Activated T-cell treated with anti-CD3 and anti-CD28 coated beads, Interleukin-2, amount 50 U/mL, for 24 hours (primary cell): ENCODE results near the gene CTSE.

Experiments used
- DNase-seq: peaks from one replicate; pipeline ENCODE4 v3.0.0-alpha.2; 2020
- H3K27ac Mint-ChIP-seq: 2 replicates; pipeline ENCODE4 v1.8.0; 2020; ENCODE audit warnings: mild to moderate bottlenecking, mixed read lengths
- H3K27me3 Mint-ChIP-seq: 2 replicates; pipeline ENCODE4 v1.8.0; 2020; ENCODE audit warnings: mixed read lengths
- H3K36me3 Mint-ChIP-seq: 2 replicates; pipeline ENCODE4 v1.8.0; 2020; ENCODE audit warnings: low read depth, mixed read lengths
- H3K4me1 Mint-ChIP-seq: 2 replicates; pipeline ENCODE4 v1.8.0; 2020; ENCODE audit warnings: low read depth, mixed read lengths
- H3K4me3 Mint-ChIP-seq: 2 replicates; pipeline ENCODE4 v1.8.0; 2020; ENCODE audit warnings: mild to moderate bottlenecking, moderate library complexity, mixed read lengths
- H3K9me3 Mint-ChIP-seq: 2 replicates; pipeline ENCODE4 v1.8.0; 2020; ENCODE audit warnings: mixed read lengths

CTSE gene

GRCh38 chr1:205967554-205968335 is 56.0 kb downstream of the CTSE start:
- H3K4me3 Mint-ChIP-seq: no peak overlapping the region
- H3K27ac Mint-ChIP-seq: no peak overlapping the region
- no peaks in the 10 kb centered on the region for H3K27me3 Mint-ChIP-seq
- no peaks in the 10 kb centered on the region for H3K36me3 Mint-ChIP-seq
- H3K4me1 Mint-ChIP-seq: peaks cover 1% of the 10 kb centered on the region
- no peaks in the 10 kb centered on the region for H3K9me3 Mint-ChIP-seq
- DNase-seq: no peak

- Mint-ChIP-seq H3K27ac (no peak overlapping the region), H3K4me3 (no peak overlapping the region), H3K36me3 (no peaks in the 10 kb centered on the region), H3K27me3 (peaks cover 5% of the 10 kb centered on the region), H3K4me1 (peaks cover 8% of the 10 kb centered on the region), H3K9me3 (no peaks in the 10 kb centered on the region)
- no peak for DNase-seq
Observed at GRCh38 chr1:205965036-205965884, 58.4 kb downstream of the CTSE start.

GRCh38 chr1:205963352-205964155 is 60.1 kb downstream of the CTSE start:
- no peak overlapping the region for H3K27ac Mint-ChIP-seq
- H3K36me3 Mint-ChIP-seq: no peaks in the 10 kb centered on the region
- H3K4me1 Mint-ChIP-seq: peaks cover 8% of the 10 kb centered on the region
- H3K4me3 Mint-ChIP-seq: no peak overlapping the region
- peaks cover 14% of the 10 kb centered on the region for H3K27me3 Mint-ChIP-seq
- no peak for DNase-seq
- H3K9me3 Mint-ChIP-seq: no peaks in the 10 kb centered on the region

DNA sequence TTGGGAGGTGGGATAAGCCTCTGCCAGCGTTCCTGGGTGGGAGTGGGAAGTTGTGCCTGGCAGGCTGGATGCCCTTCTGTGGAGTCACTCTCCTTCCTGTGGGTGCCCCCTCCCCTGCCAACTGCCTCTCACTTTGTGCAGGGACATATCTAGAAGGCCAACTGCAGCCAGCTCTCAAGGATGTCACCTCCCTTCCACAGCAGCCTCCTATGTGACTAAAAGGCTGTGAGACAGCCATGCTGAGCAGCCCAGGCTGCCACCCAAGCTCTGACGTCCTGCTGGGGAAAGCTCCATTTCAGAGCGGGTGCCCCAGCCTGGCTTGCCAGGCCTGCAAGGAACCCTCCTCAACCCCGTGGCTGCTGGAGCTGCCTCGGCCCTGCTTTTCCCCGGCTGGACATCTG is 60.9 kb downstream of the CTSE start:
- no peak for DNase-seq
- Mint-ChIP-seq H3K27me3 (peaks cover 14% of the 10 kb centered on the region), H3K4me1 (peaks cover 8% of the 10 kb centered on the region), H3K4me3 (no peak overlapping the region), H3K27ac (no peak overlapping the region), H3K36me3 (no peaks in the 10 kb centered on the region), H3K9me3 (no peaks in the 10 kb centered on the region)

DNA sequence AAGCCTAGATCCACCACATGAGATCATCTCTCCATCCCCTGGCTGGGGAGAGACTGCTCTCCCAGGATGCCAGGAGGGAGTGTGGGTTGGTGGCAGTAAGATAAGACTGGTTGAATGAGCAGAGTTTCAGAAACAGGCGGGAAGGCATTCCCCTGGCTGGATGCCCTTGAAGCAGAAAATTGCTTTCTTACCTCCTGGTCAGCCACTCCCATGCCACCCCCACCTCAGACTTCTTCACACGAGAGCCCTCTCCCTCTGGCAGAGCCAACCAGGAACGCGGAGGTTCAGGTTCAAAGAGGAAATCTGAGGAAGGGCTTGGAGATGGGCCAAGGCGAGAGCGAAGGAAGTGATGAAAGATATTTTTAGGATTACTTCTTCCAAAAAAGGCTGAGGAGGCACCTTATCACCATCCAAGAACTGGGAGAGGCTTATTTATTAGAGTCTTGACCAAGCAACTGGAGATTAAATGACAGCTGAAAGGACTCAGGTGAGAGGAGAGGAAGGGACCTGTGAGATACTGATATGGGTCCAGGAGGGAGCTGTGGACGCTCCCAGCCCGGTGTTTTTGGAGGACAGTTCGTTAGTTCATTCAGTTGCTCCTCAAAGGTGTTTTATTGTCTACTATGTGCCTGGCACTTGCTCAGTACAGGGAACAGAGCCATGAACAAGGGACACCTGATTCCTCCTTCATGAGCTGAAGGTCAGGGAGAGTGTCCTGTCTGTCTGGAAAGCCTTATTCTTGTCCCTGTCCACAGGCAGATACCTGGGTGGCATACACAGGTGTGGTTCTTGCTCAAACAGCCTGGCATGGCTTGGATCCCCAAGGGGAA is 61.5 kb downstream of the CTSE start:
- H3K4me3 Mint-ChIP-seq: no peak overlapping the region
- peaks cover 14% of the 10 kb centered on the region for H3K27me3 Mint-ChIP-seq
- H3K36me3 Mint-ChIP-seq: no peaks in the 10 kb centered on the region
- DNase-seq: no peak
- no peak overlapping the region for H3K27ac Mint-ChIP-seq
- no peaks in the 10 kb centered on the region for H3K9me3 Mint-ChIP-seq
- H3K4me1 Mint-ChIP-seq: peaks cover 8% of the 10 kb centered on the region

DNA sequence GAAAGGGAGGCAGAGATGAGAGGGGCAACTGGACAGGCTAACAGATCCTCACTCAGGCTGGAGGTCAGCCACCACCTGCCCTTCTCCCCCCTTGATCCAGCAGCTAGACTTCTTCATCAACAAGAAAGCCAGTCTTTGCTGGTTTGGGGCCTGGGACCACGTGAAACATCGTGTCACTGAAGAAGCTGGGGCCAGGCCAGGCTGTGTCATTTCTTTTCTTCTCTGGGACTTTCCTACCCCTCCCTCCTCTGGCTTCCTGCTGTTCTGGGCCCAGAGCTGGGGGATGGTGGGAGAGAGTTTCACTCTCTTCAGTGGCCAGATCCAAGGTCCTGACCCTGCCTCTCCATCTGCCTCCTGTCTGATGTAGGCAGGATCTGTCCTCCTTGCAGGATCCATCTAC is 62.3 kb downstream of the CTSE start:
- peak overlapping the region; percentile 12 for H3K27ac Mint-ChIP-seq
- peaks cover 14% of the 10 kb centered on the region for H3K27me3 Mint-ChIP-seq
- H3K9me3 Mint-ChIP-seq: no peaks in the 10 kb centered on the region
- peaks cover 8% of the 10 kb centered on the region for H3K4me1 Mint-ChIP-seq
- no peak for DNase-seq
- no peaks in the 10 kb centered on the region for H3K36me3 Mint-ChIP-seq
- no peak overlapping the region for H3K4me3 Mint-ChIP-seq

DNA sequence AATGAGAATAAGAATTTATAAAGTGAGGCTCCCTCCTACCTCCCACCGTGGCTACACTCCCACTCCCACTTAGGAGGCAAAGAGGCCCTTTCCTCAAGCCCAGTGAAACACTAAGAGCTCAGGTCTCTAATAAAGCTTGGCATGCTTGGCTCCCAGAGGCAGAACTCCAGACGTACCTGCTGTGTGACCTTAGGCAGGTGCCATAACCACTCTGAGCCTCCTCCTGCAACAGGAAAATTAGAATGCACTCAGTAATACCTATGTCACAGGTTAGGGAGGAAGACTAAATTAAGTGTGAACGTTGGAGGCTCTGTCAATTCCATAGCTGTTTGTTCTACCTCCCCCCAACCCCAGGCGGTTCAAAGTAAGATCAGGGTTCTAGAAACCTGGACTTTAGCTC is 63.9 kb downstream of the CTSE start:
- no peak for DNase-seq
- no peak overlapping the region for H3K27ac Mint-ChIP-seq
- H3K36me3 Mint-ChIP-seq: no peaks in the 10 kb centered on the region
- H3K4me1 Mint-ChIP-seq: peaks cover 8% of the 10 kb centered on the region
- H3K4me3 Mint-ChIP-seq: no peak overlapping the region
- H3K9me3 Mint-ChIP-seq: no peaks in the 10 kb centered on the region
- peaks cover 14% of the 10 kb centered on the region for H3K27me3 Mint-ChIP-seq
